Measurements from ENCODE around the gene CASZ1. TPM values are rescaled to one million over a fixed set of nuclear protein-coding genes. Genes with fewer than 3 reads are reported as not detected.

CASZ1 gene
- total RNA-seq, 1 experiment from 2014 or later = 11.7 TPM

DNA sequence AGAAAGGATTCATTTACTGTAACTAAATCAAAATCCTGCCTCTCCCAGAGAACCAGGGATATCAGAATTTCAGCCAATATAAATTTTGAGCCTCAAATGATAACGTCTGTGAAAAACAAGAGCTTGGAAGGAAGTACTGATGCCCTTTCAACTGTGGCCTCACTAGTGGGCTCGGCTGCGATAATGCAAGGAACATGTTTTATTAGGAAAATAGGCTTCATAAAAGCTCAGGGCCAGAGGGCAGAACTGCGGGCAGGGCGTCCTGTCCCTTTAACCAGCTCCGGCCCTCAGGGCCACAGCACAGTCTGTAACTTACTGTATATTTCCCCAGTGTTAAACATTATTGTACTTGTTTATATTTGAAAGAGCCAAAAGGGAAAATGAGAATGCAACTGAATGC is 199.7 kb downstream of the CASZ1 start:
- CTCF ChIA-PET = no interaction called here
- H3K4me1 Mint-ChIP-seq = peaks cover 65% of the 10 kb centered on the region
- H3K27me3 Mint-ChIP-seq (ENCODE audit: low read depth) = no peaks in the 10 kb centered on the region
- H3K9me3 Mint-ChIP-seq = no peaks in the 10 kb centered on the region
- 0 out of 2 replicates have a peak overlapping the region, but pooled peaks have one; percentile 5 for H3K27ac Mint-ChIP-seq
- no peak for TF ChIP-seq SOX15 (CRISPR knock-in tag; IDR thresholded peaks at IDR 0.05)
- no peak for TF ChIP-seq KAT7 (CRISPR knock-in tag; IDR thresholded peaks at IDR 0.05; ENCODE audit: borderline replicate concordance)
- TF ChIP-seq, protein P1, sequence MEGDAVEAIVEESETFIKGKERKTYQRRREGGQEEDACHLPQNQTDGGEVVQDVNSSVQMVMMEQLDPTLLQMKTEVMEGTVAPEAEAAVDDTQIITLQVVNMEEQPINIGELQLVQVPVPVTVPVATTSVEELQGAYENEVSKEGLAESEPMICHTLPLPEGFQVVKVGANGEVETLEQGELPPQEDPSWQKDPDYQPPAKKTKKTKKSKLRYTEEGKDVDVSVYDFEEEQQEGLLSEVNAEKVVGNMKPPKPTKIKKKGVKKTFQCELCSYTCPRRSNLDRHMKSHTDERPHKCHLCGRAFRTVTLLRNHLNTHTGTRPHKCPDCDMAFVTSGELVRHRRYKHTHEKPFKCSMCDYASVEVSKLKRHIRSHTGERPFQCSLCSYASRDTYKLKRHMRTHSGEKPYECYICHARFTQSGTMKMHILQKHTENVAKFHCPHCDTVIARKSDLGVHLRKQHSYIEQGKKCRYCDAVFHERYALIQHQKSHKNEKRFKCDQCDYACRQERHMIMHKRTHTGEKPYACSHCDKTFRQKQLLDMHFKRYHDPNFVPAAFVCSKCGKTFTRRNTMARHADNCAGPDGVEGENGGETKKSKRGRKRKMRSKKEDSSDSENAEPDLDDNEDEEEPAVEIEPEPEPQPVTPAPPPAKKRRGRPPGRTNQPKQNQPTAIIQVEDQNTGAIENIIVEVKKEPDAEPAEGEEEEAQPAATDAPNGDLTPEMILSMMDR (IDR thresholded peaks at IDR 0.05) = no peak
- TF ChIP-seq, protein P2, sequence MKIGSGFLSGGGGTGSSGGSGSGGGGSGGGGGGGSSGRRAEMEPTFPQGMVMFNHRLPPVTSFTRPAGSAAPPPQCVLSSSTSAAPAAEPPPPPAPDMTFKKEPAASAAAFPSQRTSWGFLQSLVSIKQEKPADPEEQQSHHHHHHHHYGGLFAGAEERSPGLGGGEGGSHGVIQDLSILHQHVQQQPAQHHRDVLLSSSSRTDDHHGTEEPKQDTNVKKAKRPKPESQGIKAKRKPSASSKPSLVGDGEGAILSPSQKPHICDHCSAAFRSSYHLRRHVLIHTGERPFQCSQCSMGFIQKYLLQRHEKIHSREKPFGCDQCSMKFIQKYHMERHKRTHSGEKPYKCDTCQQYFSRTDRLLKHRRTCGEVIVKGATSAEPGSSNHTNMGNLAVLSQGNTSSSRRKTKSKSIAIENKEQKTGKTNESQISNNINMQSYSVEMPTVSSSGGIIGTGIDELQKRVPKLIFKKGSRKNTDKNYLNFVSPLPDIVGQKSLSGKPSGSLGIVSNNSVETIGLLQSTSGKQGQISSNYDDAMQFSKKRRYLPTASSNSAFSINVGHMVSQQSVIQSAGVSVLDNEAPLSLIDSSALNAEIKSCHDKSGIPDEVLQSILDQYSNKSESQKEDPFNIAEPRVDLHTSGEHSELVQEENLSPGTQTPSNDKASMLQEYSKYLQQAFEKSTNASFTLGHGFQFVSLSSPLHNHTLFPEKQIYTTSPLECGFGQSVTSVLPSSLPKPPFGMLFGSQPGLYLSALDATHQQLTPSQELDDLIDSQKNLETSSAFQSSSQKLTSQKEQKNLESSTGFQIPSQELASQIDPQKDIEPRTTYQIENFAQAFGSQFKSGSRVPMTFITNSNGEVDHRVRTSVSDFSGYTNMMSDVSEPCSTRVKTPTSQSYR (CRISPR knock-in tag; IDR thresholded peaks at IDR 0.05) = no peak
- TF ChIP-seq, protein P3, sequence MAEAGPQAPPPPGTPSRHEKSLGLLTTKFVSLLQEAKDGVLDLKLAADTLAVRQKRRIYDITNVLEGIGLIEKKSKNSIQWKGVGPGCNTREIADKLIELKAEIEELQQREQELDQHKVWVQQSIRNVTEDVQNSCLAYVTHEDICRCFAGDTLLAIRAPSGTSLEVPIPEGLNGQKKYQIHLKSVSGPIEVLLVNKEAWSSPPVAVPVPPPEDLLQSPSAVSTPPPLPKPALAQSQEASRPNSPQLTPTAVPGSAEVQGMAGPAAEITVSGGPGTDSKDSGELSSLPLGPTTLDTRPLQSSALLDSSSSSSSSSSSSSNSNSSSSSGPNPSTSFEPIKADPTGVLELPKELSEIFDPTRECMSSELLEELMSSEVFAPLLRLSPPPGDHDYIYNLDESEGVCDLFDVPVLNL (CRISPR knock-in tag; IDR thresholded peaks at IDR 0.05; ENCODE audit: borderline replicate concordance, low read depth) = no peak
- no peak for TF ChIP-seq ZNF423 (CRISPR knock-in tag; IDR thresholded peaks at IDR 0.05)
- TF ChIP-seq RORB (CRISPR knock-in tag; IDR thresholded peaks at IDR 0.05) = no peak
- TF ChIP-seq, protein P4, sequence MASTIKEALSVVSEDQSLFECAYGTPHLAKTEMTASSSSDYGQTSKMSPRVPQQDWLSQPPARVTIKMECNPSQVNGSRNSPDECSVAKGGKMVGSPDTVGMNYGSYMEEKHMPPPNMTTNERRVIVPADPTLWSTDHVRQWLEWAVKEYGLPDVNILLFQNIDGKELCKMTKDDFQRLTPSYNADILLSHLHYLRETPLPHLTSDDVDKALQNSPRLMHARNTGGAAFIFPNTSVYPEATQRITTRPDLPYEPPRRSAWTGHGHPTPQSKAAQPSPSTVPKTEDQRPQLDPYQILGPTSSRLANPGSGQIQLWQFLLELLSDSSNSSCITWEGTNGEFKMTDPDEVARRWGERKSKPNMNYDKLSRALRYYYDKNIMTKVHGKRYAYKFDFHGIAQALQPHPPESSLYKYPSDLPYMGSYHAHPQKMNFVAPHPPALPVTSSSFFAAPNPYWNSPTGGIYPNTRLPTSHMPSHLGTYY (CRISPR knock-in tag; IDR thresholded peaks at IDR 0.05) = no peak
- TF ChIP-seq, protein P5, sequence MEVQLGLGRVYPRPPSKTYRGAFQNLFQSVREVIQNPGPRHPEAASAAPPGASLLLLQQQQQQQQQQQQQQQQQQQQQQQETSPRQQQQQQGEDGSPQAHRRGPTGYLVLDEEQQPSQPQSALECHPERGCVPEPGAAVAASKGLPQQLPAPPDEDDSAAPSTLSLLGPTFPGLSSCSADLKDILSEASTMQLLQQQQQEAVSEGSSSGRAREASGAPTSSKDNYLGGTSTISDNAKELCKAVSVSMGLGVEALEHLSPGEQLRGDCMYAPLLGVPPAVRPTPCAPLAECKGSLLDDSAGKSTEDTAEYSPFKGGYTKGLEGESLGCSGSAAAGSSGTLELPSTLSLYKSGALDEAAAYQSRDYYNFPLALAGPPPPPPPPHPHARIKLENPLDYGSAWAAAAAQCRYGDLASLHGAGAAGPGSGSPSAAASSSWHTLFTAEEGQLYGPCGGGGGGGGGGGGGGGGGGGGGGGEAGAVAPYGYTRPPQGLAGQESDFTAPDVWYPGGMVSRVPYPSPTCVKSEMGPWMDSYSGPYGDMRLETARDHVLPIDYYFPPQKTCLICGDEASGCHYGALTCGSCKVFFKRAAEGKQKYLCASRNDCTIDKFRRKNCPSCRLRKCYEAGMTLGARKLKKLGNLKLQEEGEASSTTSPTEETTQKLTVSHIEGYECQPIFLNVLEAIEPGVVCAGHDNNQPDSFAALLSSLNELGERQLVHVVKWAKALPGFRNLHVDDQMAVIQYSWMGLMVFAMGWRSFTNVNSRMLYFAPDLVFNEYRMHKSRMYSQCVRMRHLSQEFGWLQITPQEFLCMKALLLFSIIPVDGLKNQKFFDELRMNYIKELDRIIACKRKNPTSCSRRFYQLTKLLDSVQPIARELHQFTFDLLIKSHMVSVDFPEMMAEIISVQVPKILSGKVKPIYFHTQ (CRISPR knock-in tag; IDR thresholded peaks at IDR 0.05) = no peak
- no peak for TF ChIP-seq SMAD3 (CRISPR knock-in tag; IDR thresholded peaks at IDR 0.05; ENCODE audit: borderline replicate concordance)
- TF ChIP-seq TP53 (CRISPR knock-in tag; IDR thresholded peaks at IDR 0.05) = no peak
- TF ChIP-seq, protein P6, sequence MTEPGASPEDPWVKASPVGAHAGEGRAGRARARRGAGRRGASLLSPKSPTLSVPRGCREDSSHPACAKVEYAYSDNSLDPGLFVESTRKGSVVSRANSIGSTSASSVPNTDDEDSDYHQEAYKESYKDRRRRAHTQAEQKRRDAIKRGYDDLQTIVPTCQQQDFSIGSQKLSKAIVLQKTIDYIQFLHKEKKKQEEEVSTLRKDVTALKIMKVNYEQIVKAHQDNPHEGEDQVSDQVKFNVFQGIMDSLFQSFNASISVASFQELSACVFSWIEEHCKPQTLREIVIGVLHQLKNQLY (CRISPR knock-in tag; IDR thresholded peaks at IDR 0.05) = no peak
- no peak for TF ChIP-seq MYBL2 (CRISPR knock-in tag; IDR thresholded peaks at IDR 0.05)
- TF ChIP-seq, protein P7, sequence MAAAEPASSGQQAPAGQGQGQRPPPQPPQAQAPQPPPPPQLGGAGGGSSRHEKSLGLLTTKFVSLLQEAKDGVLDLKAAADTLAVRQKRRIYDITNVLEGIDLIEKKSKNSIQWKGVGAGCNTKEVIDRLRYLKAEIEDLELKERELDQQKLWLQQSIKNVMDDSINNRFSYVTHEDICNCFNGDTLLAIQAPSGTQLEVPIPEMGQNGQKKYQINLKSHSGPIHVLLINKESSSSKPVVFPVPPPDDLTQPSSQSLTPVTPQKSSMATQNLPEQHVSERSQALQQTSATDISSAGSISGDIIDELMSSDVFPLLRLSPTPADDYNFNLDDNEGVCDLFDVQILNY (CRISPR knock-in tag; IDR thresholded peaks at IDR 0.05) = no peak
- no peak for TF ChIP-seq TEAD1 (CRISPR knock-in tag; IDR thresholded peaks at IDR 0.05)
- H3K4me3 Mint-ChIP-seq = no peak overlapping the region
- H3K36me3 Mint-ChIP-seq = no peaks in the 10 kb centered on the region
- no peak for ATAC-seq
- DNase-seq (ENCODE audit: low spot score) = no peak
- POLR2A ChIA-PET = interaction anchor here (1.1 kb wide), 1 partner anchor 16 kb away, joined by 3 read pairs; no protein-coding TSS in a partner anchor

Measured in WTC11 (cell line).